PC-9 (cell line): Measurements from ENCODE around the gene SBNO2.

Experiments
- CTCF ChIP-seq: fragments of 200-600 bp; sonication (generic); conservative IDR thresholded peaks from 2 replicates; pipeline ENCODE4 v1.6.1; 2017; ENCODE audit warnings: mixed run types, antibody characterized with exemption, mild to moderate bottlenecking, moderate library complexity
- EZH2 ChIP-seq: fragments of 200-600 bp; sonication (generic); IDR thresholded peaks from 2 replicates; pipeline ENCODE4 v1.8.0; 2017; ENCODE audit warnings: antibody characterized with exemption, low read depth

DNA sequence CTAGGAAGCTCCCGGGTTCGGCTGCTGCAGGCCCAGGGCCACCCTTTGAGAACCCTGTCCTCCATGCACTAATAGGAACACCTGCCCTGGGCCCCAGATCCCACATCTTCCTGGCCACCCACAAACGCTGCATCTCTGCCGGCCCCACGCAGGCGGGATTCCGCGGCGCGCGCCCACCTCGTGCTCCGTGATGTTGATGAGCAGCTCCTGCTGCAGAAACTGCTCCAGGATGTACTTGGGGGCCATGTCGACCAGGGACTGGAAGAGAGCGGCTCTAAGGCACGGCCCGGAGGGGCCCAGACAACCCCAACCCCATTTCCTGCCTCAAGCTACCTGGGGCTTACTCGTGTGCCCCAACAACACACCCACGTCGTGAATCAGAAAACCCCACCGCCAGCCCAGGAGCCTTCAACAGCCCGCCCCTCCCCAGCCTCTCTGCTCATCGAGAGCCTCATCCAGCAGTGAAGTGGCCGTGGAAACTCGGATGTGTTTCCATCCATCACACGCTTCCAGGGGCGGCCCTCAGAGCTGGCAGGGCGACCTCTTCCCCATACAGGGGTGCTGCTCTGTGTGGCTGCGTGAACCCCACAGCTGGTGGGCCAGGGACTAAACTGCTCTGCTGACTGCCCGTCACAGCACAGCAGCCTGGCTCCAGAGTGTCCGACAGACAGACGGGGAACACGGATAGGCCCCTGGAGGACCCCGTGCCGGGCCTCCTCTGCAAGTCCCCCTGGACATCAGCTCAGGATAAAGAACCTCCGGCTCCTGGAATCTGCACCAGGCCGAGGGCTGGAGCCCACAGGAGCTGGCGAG lies 83.1 kb downstream of the SBNO2 start:
- TF ChIP-seq CTCF (no peak), EZH2 (no peak)
